DOHH2 (cell line): ENCODE results near the gene DENND1A.

ENCODE experiments used
- H3F3A ChIP-seq: fragments of 200-600 bp; sonication (generic), shearing (Covaris generic); 2 replicates; pipeline ENCODE4 v1.6.0; 2016; ENCODE audit warnings: antibody characterized with exemption, mild to moderate bottlenecking; ENCODE audit not compliant: control insufficient read depth, insufficient read depth
- H3K27ac ChIP-seq: fragments of 200-600 bp; sonication (generic); 2 replicates; pipeline ENCODE4 v1.5.1; 2014; ENCODE audit warnings: low read depth, mild to moderate bottlenecking, low read length, moderate library complexity
- H3K27me3 ChIP-seq: fragments of 200-600 bp; sonication (generic); 2 replicates; pipeline ENCODE4 v1.6.1; 2014; ENCODE audit warnings: mild to moderate bottlenecking, low read length, mixed read lengths; ENCODE audit not compliant: control insufficient read depth
- H3K36me3 ChIP-seq: fragments of 200-600 bp; sonication (generic); 2 replicates; pipeline ENCODE4 v1.6.1; 2014; ENCODE audit warnings: mild to moderate bottlenecking, low read length, moderate library complexity, mixed read lengths; ENCODE audit not compliant: control insufficient read depth
- H3K4me1 ChIP-seq: fragments of 200-600 bp; sonication (generic); 2 replicates; pipeline ENCODE4 v1.6.1; 2014; ENCODE audit warnings: mild to moderate bottlenecking, low read length, mixed read lengths; ENCODE audit not compliant: control insufficient read depth
- H3K4me2 ChIP-seq: fragments of 200-600 bp; sonication (generic); 2 replicates; pipeline ENCODE4 v1.6.0; 2014; ENCODE audit warnings: mild to moderate bottlenecking, low read length, moderate library complexity
- H3K4me3 ChIP-seq: fragments of 200-600 bp; sonication (generic); 2 replicates; pipeline ENCODE4 v1.5.1; 2014; ENCODE audit warnings: mild to moderate bottlenecking, low read length, mixed read lengths
- H3K79me2 ChIP-seq: fragments of 200-600 bp; sonication (generic); 2 replicates; pipeline ENCODE4 v1.6.1; 2014; ENCODE audit warnings: mild to moderate bottlenecking, low read length, mixed read lengths; ENCODE audit not compliant: control insufficient read depth
- H3K9me2 ChIP-seq: fragments of 200-600 bp; sonication (generic); replicated peaks from 2 replicates; pipeline ENCODE4 v1.6.1; 2014; ENCODE audit warnings: mild to moderate bottlenecking, low read length, mixed read lengths; ENCODE audit not compliant: control insufficient read depth
- H3K9me3 ChIP-seq: fragments of 200-600 bp; sonication (generic); 2 replicates; pipeline ENCODE4 v1.6.1; 2014; ENCODE audit warnings: antibody characterized with exemption, low read length, mixed read lengths; ENCODE audit not compliant: control insufficient read depth, insufficient read depth
- H4K20me1 ChIP-seq: fragments of 200-600 bp; sonication (generic); 2 replicates; pipeline ENCODE4 v1.6.0; 2014; ENCODE audit warnings: low read depth, mild to moderate bottlenecking, antibody characterized with exemption, low read length, moderate library complexity; ENCODE audit not compliant: control insufficient read depth, insufficient read depth
- EZH2phosphoT487 ChIP-seq: fragments of 200-600 bp; sonication (generic); IDR thresholded peaks from 2 replicates; pipeline ENCODE4 v1.6.1; 2017; ENCODE audit warnings: borderline replicate concordance, mild to moderate bottlenecking, antibody characterized with exemption, low read length, moderate library complexity, mixed read lengths
- TF ChIP-seq, protein P1 (sequence below): fragments of 200-600 bp; sonication (generic); IDR thresholded peaks from one replicate; pipeline ENCODE4 v1.5.1; 2014; ENCODE audit warnings: antibody characterized with exemption, mild to moderate bottlenecking, low read depth, low read length; ENCODE audit not compliant: poor library complexity, severe bottlenecking

Gene DENND1A

GRCh38 chr9:123974471-123974870, 44.5 kb upstream of the DENND1A start:
- TF ChIP-seq, protein P1, sequence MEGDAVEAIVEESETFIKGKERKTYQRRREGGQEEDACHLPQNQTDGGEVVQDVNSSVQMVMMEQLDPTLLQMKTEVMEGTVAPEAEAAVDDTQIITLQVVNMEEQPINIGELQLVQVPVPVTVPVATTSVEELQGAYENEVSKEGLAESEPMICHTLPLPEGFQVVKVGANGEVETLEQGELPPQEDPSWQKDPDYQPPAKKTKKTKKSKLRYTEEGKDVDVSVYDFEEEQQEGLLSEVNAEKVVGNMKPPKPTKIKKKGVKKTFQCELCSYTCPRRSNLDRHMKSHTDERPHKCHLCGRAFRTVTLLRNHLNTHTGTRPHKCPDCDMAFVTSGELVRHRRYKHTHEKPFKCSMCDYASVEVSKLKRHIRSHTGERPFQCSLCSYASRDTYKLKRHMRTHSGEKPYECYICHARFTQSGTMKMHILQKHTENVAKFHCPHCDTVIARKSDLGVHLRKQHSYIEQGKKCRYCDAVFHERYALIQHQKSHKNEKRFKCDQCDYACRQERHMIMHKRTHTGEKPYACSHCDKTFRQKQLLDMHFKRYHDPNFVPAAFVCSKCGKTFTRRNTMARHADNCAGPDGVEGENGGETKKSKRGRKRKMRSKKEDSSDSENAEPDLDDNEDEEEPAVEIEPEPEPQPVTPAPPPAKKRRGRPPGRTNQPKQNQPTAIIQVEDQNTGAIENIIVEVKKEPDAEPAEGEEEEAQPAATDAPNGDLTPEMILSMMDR = no peak
- TF ChIP-seq EZH2phosphoT487 = no peak
- Histone ChIP-seq H3K9me2 (no peaks in the 10 kb centered on the region), H3K4me3 (no peak overlapping the region), H3K4me1 (no peaks in the 10 kb centered on the region), H4K20me1 (no peaks in the 10 kb centered on the region), H3K27ac (no peak overlapping the region), H3F3A (0 out of 2 replicates have a peak, but pooled peaks cover 7% of the 10 kb centered on the region), H3K36me3 (no peaks in the 10 kb centered on the region), H3K27me3 (peaks cover 4% of the 10 kb centered on the region; the same call in 1 of the 2 replicates), H3K9me3 (peaks cover 31% of the 10 kb centered on the region), H3K4me2 (no peak overlapping the region), H3K79me2 (no peaks in the 10 kb centered on the region)

DNA sequence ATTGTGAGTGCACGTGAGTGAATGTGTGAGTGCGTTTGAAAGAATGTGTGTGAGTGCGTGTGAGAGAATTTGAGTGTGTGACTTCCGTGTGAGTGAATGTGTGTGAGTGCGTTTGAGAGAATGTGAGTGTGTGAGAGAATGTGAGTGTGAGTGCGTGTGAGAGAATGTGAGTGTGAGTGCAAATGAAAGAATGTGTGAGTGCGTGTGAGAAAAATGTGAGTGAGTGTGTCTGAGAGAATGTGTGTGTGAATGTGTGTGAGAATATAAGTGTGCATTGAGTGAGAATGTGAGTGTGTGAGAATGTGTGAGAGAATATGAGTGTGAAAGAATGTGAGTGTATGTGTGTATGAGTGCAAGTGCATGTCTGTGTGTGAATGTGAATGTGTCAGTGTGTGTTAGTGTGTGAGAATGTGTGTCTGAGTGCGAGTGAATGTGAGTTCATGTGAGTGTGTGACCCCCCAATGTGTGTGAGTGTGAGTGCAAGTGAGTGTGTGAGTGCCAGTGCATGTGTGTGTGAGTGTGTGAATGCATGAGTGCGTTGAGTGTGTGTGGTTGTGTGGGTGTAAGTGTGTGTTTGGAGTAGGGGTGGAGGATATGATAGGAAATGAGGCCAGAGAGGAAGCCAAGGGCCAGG, 43.8 kb upstream of the DENND1A start:
- H3K4me2 ChIP-seq = no peak overlapping the region
- no peaks in the 10 kb centered on the region for H3K79me2 ChIP-seq
- H3K36me3 ChIP-seq = no peaks in the 10 kb centered on the region
- H3K9me2 ChIP-seq = no peaks in the 10 kb centered on the region
- no peaks in the 10 kb centered on the region for H3K27me3 ChIP-seq
- no peaks in the 10 kb centered on the region for H3K4me1 ChIP-seq
- H4K20me1 ChIP-seq = no peaks in the 10 kb centered on the region
- H3K27ac ChIP-seq = no peak overlapping the region
- H3F3A ChIP-seq = 0 out of 2 replicates have a peak, but pooled peaks cover 7% of the 10 kb centered on the region
- peaks cover 26% of the 10 kb centered on the region; the same call in 1 of the 2 replicates for H3K9me3 ChIP-seq
- H3K4me3 ChIP-seq = no peak overlapping the region
- no peak for TF ChIP-seq EZH2phosphoT487
- TF ChIP-seq, protein P1 = no peak

- Histone ChIP-seq H3K79me2 (no peaks in the 10 kb centered on the region), H3K4me1 (no peaks in the 10 kb centered on the region), H3F3A (0 out of 2 replicates have a peak, but pooled peaks cover 7% of the 10 kb centered on the region), H3K36me3 (no peaks in the 10 kb centered on the region), H3K27ac (no peak overlapping the region), H3K9me3 (peaks cover 26% of the 10 kb centered on the region; the same call in 1 of the 2 replicates), H3K4me3 (no peak overlapping the region), H3K9me2 (no peaks in the 10 kb centered on the region), H3K27me3 (no peaks in the 10 kb centered on the region), H3K4me2 (no peak overlapping the region), H4K20me1 (no peaks in the 10 kb centered on the region)
- TF ChIP-seq EZH2phosphoT487 = no peak
- TF ChIP-seq, protein P1 = no peak
These were observed 42.7 kb upstream of the DENND1A start for GRCh38 chr9:123972618-123973017.
